Stimulated activated CD8-positive, alpha-beta memory T cell treated with anti-CD3 and anti-CD28 coated beads, Interleukin-15, amount 100 ng/mL, for 1 hour (primary cell): Measurements from ENCODE around the gene ZSCAN25.
"Not testable (repeated sequence)": the region's sequence is repeated elsewhere in the genome, so short reads cannot be mapped to it uniquely, and the experiment has no call there.

Experiments
- DNase-seq: peaks from one replicate; pipeline ENCODE4 v3.0.0-alpha.2; 2020; ENCODE audit warnings: low read depth

The ZSCAN25 gene

DNA sequence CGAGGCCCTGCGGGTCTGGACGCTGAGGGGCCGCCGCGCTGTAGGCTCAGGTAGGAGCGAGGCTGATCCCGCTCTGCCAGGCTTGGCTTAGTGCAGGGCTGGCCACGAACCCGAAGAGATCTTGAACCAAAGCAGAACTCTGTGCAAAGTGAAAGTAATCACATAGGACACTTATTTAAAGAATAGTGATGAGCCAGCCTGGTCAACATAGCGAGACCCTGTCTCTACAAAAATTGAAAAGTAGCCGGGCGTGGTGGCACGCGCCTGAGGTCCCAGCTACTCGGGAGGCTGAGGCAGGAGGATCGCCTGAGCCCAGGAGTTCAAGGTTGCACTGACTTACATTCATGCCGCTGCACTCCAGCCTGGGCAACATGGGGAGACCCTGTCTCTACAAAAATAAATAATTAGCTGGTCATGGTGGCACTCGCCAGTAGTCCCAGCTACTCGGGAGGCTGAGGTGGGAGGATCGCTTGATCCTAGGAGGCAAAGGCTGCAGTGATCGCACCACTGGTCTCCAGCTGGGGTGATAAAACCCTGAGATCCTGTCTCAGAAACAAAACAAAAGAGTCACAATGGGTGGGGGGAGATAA lies 541 bp downstream of the ZSCAN25 start:
- DNase-seq = no peak

DNA sequence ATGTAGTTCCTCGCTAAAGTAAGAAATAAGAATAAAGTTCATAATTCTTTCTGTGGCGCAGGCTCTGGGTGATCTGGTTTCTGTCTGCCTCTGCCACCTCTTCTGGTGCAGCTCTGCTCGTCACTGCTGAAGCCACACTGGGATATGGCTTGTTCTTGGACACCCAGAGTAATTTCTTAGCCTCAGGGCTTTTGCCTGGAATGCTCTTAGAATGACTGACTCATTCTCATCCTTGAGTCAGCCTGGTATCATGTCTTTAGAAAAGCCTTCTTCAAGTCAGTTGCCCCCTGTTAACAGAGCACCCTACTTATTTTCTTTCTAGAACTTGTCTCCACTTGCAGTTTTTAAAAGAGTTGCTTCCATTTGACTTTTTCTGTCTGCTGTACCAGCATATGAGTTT lies 2.0 kb downstream of the ZSCAN25 start:
- DNase-seq = no peak

DNA sequence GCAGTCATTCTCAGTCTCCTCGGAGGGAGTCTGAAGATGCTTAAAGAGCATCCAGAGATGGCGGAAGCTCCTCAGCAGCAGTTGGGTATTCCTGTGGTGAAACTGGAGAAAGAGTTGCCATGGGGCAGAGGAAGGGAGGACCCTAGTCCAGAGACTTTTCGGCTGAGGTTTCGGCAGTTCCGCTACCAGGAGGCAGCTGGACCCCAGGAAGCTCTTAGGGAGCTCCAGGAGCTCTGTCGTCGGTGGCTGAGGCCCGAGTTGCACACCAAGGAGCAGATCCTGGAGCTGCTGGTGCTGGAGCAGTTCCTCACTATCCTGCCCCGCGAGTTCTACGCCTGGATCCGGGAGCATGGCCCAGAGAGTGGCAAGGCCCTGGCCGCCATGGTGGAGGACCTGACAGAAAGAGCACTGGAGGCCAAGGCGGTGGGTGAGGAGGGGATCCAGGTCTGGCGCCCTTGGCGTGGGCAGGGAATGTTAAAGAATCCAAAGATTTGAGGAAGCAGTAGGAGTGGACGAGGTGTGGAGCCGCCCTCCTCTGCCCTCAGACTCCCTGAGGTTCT lies 2.9 kb downstream of the ZSCAN25 start:
- DNase-seq = no peak

DNA sequence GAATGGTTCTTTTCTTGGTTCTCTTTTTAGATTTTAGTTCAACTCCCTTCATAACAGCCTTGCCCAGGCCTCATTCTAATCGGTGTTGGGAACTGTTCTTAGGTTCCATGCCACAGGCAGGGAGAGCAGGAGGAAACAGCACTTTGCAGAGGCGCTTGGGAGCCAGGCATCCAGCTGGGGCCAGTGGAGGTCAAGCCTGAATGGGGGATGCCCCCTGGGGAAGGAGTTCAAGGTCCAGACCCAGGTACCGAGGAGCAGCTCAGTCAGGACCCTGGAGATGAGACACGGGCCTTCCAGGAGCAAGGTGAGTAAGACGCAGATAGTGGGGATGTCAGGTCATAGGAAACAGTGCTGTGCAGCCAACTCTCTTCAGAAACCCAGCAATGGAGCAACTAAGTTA lies 4.5 kb downstream of the ZSCAN25 start:
- no peak for DNase-seq

DNA sequence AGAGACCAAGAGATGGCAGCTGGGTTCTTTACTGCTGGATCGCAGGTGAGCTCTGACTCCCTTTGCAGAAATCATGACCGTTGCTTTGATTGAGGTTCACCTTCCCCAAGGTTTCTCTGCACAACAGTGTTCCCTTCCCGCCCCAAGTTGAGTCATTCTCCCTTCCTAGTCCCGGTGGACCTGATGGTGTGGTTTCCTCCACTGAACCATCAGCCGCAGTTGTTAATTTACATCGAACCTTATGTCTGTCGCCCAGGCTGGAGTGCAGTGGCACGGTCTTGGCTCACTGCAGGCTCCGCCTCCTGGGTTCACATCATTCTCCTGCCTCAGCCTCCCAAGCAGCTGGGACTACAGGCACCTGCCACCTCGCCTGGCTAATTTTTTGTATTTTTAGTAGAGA lies 5.8 kb downstream of the ZSCAN25 start:
- DNase-seq = no peak

DNA sequence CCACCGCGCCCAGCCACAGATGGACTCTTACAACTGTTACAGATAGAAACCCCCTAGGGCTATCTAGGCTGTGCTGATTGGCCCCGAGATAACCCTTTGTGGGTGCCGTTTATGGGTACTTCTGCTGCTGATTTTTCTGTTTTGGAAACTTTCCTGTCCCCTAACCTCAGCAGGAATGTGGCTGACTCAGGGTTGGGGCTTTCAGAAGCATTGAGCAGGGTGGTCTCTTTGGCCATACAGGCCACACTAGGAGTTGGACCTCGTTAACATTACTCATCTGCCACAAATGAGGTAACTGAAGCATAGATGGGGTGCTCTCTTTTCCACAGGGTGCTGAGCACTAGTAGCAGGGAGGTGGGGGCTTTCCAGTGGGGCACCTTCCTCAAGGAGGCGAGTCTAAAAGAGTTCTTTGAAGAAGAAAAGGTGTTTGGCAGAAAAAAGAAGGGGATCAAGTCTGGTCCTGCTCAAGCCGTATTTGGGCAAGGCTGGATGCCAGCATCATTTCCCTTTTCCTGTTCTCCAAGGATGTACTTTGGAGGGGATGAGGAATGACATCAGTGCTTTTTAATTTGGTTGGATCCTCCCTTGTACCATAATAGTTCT lies 6.4 kb downstream of the ZSCAN25 start:
- DNase-seq = no peak

DNA sequence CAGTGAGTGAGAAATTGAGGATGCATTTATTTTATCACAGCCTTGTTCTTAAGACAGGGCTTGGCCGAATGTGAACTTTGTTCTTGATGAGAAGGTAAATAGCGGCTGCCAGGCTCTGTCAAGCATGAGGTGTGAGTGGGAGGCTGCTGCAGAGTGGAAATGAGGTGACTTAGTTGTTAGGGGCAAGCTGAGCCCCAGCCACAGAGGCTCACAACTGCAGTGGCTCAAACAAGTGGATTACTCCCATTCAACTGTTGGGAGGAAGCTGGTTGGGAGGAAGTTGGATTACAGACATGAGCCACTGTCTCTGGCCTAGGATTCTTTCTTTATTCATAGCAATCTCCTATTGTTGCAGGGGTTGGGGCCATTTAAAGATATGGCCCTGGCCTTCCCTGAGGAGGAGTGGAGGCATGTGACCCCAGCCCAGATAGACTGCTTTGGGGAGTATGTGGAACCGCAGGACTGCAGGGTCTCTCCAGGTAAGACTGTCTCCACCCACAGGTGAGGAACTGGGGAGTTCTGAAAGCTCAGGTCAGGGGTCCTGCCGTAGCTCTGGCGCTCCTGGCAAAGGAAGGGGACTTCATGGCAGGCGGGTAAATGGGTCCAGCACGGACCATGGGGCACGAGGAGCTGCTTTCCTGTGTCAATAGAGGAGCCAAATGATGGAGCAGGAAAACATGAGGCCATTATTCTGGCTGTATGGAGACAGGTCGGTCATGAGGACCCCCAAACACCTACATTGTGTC lies 7.1 kb downstream of the ZSCAN25 start:
- DNase-seq = no peak

DNA sequence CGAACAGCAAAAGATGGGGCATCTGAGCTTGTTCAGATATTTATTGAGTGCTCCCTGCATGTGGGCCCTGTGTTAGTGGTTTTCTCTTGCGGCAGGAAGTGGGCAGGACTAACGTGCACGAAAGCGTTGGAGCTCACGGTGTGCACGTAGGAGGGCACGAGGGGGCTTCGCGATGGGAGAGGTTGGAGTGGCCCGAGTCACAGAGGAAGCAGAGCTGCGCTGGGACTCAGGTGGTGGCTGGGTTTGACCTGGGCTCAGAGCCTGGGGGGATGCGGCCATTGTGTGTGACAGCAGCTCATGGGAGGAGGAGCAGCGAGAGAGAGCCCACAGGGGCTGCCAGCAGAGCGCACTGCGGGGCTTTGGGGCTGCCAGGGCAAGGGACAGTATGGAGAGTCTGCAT lies 7.7 kb downstream of the ZSCAN25 start:
- peak; percentile 29 for DNase-seq

DNA sequence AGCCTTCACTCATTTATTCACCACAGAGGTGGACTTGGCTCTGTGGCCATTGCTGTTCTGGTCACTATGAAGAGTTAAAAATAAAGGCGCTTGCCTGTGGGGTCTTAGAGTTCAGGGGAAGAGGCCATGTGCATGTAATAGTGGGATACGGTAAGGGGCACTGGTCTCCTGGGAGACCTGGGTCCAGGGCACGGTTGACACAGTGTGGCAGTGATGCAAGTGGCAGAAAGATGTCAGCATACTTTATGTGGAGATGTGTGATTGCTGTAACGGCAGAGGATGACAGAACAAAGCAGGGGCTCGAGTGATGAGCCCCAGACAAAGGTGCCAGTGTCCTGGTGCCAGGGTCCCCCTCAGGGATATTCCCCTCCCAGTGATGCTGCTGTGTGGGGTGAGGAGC lies 8.6 kb downstream of the ZSCAN25 start:
- no peak for DNase-seq

DNA sequence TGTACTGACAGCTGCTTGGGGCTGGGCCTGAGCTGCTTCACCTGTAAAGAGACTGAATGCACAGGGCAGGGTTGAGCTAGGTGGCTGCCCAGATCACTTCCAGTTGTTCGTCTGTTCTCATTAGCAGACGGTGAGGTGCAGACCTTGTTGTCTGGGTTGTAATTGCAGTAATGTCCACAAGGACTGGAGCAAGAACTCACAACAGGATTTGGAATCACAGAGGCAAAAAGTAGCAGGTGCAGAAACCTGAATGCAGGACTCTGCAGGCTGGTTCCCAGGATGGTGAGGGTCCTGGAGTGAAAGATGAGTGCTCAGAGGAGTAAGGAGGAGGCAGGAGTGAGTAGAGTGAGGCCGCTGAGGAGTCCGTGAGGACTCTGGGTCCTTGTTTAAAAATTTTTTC lies 9.2 kb downstream of the ZSCAN25 start:
- no peak for DNase-seq

DNA sequence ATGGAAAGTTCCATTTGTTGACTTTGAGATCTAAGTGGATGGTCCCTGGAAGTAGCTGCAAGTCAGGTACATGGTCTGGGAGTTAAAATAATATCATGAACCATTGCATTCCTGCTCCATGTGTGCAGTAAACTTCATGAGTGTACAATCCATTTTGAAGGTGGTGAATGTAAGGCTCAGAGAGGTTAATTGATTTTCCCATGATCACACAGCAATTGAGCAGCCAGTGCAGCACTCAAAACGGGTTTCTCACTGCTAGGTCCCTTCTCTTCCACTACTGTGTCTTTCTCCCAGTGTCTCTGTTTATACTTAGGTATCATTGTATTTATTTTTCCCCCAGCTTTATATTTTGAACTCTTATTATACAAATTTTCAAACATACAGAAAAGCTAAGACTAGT lies 9.9 kb downstream of the ZSCAN25 start:
- no peak for DNase-seq

DNA sequence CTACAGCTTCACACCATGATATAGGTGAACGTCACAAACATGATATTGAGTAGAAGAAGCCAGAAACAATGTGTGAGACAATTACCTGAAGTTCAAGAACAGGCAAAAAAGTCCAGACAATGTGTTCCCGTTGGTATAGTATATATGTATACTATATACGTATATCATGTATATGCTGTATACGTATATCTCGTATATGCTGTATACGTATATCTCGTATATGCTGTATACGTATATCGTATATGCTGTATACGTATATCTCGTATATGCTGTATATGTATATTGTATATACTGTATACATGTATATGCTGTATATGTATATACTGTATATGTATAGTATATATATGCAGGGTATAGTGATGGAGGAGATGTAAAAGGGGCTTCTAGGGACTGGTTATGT lies 10.8 kb downstream of the ZSCAN25 start:
- no peak for DNase-seq

DNA sequence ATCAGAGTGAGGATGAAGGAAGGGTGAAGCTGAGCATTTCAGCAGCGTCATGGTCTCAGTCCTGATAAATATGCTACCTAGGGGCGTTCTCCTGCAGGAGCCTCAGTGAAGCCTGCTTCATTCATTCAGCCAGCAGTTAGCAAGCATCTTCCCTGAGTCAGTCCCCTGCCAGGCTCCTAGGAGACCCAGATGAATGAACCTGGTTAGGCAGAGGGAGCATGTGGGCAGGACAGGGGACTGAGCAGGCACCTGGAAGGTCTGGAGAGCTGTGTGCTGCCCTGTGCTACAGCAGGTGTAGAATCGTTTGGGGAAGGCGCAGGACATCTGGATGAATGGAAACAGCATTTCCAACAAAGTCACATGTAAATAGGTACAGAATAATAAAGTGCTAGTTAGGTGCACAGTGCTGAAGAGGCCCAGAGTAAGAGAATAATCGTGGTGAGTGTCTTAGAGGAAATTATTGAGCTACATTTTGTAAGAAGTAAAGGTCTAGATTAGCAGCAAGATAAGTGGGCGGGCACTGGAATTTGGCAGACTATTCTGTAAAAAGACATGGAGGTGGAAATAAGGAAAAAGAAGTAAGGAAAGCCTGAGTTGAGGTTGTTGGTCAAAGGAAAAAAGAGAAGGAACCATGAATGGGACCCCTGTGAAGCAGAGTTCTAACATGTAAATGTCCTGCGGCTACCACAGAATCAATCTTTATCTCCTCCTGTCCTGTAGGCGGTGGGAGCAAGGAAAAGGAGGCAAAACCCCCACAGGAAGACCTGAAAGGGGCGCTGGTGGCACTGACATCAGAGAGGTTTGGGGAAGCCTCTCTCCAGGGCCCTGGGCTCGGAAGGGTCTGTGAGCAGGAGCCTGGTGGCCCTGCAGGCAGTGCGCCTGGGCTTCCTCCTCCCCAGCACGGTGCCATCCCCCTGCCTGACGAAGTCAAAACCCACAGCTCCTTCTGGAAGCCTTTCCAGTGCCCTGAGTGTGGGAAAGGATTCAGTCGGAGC lies 12.0 kb downstream of the ZSCAN25 start:
- DNase-seq = no peak

DNA sequence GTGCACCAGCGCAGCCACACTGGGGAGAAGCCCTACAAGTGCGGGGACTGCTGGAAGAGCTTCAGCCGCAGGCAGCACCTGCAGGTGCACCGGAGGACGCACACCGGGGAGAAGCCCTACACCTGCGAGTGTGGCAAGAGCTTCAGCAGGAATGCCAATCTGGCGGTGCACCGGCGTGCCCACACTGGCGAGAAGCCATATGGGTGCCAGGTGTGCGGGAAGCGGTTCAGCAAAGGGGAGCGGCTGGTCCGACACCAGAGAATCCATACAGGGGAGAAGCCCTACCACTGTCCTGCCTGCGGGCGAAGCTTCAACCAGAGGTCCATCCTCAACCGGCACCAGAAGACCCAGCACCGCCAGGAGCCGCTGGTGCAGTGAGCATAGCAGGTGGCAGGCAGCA lies 12.9 kb downstream of the ZSCAN25 start:
- DNase-seq = no peak

DNA sequence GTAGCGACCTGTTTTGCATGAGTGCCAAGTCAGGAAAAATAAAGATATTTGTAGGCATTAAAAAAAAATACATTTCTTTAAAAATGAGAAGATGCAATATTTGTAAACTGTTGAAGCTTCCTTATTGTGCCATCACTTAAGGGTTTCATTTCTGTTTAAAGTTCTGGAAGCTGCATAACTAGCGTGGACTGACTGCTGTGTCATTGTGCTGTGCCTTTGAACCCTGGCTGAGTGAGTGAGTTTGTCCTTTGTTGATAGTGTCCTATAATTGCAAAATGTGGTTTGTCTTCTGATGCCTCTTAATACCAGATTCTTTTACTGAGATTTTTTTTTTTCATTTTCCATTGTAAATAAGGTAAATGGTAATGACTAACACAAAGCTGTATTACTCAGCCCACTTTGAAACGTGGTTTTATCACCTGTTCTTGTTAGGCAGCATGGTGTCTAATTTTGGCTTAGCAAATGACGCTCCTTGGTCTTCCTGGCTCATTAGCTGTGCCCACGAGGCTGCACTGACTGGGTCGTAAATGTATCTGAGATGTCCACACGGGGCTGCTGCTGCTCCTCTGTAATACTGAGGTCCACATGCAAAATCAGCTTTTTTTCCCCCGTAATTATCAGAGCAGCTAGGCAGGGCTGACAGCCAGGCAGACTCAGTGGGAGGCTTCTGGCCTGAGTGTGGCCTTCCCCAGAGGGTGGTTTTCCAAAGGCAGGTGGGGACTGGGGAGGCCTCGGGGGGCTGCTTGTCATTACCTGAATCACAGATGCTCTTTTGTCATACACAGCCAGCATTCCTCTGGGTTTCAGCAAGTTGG lies 14.8 kb downstream of the ZSCAN25 start:
- DNase-seq = no peak

DNA sequence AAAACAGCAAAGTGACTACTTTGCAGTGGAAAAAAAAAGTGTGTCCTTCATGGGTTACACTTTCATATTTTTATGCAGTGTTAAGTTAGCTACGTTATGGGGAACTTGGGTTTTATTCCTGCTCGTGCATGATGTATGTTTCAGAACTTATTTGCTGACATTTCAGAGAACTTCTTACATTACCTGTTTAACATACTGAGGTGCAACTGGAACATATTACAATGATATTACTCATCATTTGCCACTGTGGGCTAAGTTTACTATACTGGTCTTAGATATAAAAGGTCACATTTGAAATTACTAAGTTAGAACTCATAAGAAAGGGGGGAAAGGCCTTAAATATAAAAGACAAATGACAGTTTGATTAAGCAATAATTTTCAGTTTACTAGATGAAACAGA lies 20.7 kb downstream of the ZSCAN25 start:
- DNase-seq = not testable (repeated sequence)

DNA sequence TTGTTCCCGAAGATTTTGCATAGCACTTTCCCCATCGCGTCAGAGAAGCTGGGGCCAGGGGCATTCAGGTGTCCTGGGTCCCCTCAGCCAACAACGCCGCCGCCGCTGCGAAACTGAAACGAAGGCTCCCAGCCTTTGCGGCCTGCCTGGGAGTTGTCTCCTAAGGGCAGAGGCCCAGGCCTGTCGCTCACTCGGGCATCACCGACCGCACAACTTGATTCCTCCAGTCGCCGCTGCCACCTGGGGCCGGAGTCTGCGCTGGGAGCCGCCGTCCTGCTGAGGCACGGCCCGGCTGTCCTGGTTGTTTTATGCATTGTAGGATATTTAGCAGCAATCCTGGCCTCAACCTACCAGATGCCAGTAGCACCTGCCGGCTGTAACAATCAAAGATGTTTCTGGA lies 22.0 kb downstream of the ZSCAN25 start:
- no peak for DNase-seq

DNA sequence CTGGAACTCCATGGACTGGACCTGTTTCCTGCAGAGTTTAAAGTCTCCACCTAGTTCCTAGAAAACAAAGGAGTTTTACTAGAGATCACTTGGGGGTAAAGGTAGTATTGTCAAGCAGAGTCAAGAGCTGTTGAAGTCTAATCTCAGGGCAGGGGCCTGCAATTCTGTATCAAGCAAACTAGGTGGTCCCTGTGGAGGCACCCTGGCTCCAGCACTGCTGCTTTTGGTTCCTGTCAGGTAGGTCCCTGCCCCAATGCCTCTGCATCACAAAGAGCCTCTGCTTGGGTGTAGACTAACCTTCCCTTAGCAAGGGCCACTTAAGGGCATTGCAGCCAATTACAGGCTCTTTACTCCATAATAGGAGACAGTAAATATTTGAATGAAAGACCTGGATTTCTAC lies 22.5 kb downstream of the ZSCAN25 start:
- no peak for DNase-seq

DNA sequence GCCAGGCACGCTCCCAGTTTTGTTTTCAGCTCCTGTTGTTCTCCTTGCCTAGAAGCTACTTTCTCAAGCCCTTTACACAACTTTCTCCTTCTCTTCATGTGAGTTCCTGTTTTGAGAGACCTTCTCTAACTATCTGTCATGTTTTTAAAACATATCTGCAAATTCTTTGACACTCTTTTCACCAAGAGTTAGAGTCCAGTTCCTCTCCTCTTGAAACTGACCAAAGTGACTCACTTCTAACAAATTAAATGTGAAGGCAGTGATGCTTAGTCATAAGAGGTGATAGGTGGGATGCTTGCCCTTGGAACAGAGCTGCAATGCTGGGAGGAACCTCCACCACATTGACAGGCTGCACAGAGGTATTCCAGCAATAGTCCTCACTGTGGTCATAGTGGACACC lies 25.3 kb downstream of the ZSCAN25 start:
- no peak for DNase-seq

DNA sequence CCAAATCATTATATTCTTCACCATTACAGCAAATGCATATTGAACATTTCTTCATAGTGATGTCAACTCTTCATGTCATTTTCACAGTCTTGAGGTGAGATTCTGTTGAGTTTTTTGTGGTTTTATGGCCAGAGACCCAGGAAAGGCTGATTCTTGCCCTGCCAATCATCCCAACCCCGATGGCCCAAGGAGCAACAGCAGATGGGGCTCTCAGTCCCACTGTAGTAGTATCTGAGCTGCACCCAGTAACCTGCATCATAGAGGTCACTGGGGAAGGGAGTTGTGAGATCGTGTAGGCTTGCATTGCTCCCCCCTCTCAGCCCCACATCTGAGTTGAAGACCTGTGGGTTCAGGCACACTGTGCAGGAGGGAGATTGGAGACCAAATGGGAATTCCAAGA lies 26.7 kb downstream of the ZSCAN25 start:
- DNase-seq = no peak

DNA sequence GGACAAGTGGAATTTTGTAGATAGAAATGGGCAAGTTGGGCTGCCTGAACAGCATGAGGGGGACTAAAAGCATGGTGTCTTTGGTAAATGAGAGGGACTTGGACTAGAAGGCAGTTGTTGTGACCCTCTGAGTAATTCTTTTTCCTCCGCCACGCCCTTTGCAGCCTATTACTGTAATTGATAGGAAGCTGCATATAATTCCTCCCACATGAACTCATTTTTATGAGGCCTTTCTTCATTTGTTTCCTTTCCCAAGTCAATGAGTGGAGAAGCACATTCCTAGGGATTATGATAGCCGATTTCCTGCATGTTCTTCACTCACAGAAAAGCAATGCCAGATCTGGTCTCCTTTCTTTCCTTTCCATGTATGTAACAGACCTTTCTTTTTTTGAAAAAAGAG lies 27.7 kb downstream of the ZSCAN25 start:
- DNase-seq = no peak
